ENCODE results near the gene MYT1.

The MYT1 gene

GRCh38 chr20:64196309-64196708, 32.1 kb downstream of the MYT1 start:
- DNase-seq: no peak

DNA sequence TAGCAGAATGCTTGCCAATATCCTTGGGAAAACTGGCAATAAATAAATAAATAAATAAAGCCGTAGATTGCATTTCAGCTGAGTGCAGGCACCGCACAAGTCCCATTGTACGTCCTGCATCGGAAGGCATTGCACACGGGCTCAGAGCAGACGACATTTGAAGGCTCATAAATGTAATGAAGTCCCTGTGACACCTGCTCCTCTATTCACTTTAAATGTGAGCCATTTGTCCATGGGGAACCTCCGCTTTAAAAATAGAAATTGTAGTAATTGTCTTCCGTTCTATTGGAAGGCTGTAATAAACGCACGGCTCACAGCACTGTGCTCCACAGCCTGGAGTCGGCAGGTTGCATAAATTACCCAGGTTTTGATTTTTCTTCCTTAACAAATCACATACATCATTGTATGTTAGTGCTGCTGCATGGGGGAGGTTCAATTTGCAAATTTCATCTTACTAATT, 32.6 kb downstream of the MYT1 start:
- DNase-seq: no peak

DNA sequence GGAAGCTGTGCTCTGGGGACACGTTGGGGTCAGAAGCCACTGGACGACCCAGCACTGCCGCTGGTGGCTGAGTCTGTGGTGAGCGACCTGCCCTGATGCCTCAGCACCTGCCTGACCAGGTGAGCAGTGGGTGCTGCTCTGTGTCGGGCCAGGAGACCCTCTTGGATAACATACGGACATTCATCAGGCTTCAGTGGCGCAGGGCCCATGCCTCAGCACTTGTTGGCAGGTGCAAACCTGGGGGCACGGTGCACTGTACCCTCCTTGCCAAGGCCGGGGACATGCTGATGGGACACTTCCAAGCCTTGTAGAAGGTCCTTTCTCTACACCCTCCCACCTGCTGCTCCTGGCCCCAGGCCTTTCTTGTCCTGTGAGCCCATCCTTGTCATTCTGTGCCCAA, 34.1 kb downstream of the MYT1 start:
- no peak for DNase-seq

DNA sequence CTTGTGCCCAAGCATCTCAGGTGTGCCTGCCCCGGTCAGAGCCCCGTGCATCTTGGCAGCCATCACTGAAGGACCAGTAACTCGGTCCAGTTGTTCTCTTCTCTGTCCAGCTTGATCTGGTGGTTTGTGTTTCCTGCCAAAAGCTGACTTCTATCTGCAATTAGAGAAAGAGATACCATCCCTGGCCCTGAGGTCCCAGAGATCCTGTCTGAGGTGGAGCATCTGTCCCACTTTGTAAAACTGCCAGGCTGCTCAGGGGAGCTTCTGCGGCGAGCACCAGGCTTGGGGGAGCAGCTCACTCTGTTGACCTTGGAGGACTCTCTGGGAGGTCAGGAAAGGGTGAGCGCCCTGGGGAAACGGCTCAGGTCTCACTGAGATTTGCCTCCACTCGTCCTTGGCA, 35.1 kb downstream of the MYT1 start:
- DNase-seq: no peak

- no peak for DNase-seq
Measured at GRCh38 chr20:64200740-64201139, 36.5 kb downstream of the MYT1 start.

GRCh38 chr20:64201653-64202052, 37.4 kb downstream of the MYT1 start:
- no peak for DNase-seq

- no peak for DNase-seq
Measured at GRCh38 chr20:64203037-64203777, 39.0 kb downstream of the MYT1 start.

- DNase-seq: peak in 1 of 2 donors; percentile 28
Measured at GRCh38 chr20:64205611-64206026, 41.4 kb downstream of the MYT1 start.

DNA sequence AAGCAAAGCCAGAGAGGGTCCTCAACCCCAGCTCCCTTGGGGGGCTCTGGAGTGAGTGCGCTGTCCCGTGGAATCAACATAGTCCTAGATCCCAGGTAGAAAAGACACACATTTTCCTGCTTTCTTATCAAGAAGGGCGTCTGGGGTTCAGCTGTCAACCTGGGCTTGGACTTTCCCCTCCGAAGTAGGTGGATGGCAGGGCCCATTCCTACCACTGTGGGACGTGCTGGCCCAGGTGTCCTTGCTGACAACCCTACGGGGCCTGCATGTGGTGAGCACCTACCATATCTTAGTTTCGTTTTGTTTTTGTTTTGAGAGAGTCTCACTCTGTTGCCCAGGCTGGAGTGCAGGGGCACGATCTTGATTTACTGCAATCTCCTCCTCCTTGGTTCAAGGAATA, 42.4 kb downstream of the MYT1 start:
- DNase-seq: no peak

GRCh38 chr20:64207641-64208590, 43.7 kb downstream of the MYT1 start:
- DNase-seq: no peak

DNA sequence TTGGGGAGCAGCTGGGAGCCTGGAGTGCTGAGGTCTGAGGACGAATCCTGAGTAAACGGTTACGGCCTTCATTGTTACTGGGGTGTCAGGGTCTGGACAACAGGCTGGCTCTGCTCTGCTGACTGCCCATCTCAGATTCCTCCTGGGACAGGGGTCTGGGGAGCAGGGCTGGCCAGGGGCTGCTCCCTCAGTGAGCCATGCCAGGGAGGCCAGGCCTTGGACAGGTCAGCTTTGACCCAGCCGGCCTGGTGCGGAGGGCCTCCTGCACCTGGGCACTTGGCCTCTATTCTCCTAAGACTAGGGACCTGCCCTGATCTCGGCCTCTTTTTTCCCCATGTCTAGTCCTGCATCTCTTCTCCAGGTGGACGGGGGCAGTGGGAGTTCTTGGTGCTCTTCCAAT, 44.9 kb downstream of the MYT1 start:
- DNase-seq: no peak

- no peak for DNase-seq
Measured at GRCh38 chr20:64210656-64211369, 46.6 kb downstream of the MYT1 start.

DNA sequence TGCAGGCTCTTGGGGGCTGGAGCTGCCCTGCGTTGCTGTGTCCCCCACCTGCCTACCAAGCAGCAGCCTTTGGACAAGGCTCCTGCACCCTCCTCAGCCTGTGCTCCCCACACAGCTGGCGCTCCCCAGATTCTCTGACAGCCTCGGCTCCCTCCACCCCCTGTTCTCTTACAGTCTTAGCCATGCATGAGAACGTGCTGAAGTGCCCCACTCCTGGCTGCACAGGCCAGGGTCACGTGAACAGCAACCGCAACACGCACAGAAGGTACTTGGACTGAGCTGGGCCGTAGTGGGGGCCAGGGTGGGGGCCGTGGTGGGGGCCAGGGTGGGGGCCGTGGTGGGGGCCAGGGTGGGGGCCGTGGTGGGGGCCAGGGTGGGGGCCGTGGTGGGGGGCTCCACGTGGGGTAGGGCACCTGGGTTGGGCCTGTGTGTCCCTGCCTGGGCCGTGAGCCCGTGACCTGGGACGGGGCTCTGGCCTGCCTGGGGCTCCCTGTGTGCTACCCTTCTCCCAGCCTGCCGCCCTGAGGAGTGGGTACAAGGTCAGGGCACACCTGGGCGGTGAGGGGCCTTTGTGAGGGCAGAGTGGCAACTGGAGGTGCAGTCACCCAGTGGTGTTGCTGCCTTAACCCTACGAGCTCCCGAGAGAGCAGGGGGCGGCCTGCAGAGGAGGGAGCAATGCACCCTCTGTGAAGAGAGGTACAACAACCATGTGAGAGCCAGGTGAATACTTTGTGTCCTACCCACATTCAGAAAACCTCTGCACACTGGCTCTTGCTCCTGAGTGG, 47.8 kb downstream of the MYT1 start:
- no peak for DNase-seq

DNA sequence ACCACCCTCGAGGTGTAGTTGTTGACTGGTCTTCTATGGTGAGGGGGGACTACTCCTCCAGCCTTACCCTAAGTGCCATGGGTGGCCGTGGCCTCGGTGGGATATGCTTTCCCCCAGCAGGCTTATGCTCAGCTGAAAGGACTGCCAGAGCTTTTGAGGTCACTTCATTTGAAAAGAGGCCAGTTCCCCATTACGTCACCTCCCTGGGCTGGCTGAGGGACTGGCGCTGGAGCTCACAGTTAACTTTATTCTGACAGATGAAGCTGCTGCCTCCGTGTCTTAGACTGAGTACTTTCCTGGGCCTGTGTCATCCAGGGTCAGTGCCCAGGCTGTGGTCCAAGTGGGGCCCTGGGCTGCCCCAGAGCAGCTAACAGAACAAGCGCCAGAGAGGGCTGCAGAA, 48.5 kb downstream of the MYT1 start:
- DNase-seq: no peak

DNA sequence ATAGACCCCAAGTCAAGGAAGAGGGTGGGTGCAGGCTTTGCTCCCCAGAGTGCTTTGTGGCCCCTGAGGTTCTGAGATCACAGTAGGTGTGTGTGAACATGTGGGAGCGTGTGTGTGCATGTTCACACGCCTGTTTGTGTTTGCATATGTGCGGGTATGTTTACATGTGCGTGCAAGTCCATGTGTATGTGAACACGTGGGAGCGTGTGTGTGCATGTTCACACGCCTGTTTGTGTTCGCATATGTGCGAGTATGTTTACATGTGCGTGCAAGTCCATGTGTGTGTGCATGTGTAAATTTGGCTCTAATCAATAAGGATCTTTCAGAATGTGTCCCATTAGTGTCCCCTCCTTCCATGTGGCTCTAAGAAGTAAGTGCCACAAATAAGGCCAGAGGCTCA, 49.9 kb downstream of the MYT1 start:
- no peak for DNase-seq

- no peak for DNase-seq
Measured at GRCh38 chr20:64214952-64215351, 50.7 kb downstream of the MYT1 start.

DNA sequence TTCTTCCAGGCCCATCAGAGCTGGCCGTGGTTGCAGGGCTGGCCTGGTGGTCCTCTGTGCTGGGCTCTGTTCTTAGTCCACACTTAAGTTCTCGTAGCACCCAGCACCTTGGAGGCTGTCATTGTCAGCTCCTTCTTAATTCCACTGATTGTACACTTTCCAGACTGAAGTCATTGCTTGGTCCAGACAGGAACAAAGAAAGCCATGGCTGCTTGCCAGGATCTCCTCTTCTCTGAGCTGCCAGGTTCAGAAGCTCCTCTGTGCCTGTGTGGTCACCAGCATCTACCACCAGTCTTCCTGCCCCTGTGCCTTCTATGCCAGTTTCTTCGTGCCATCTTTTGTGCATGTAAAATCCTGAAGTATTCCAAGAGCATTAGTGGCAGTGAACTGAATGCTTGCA, 51.8 kb downstream of the MYT1 start:
- no peak for DNase-seq

DNA sequence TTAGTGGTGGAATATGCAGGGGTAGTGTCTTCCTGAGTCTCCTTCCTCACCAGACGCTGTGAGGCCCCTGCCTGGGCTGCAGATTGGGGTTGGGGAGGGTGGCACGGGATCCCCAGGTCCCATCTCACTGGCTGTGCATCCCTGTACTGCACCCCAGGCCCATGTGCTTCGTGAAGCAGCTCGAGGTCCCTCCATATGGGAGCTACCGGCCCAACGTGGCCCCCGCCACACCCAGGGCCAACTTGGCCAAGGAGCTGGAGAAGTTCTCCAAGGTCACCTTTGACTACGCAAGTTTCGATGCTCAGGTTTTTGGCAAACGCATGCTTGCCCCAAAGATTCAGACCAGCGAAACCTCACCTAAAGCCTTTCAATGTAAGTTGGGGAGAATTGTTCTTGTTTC, 52.7 kb downstream of the MYT1 start:
- no peak for DNase-seq

GRCh38 chr20:64217539-64218221, 53.4 kb downstream of the MYT1 start:
- DNase-seq: no peak

- DNase-seq: no peak
Measured at GRCh38 chr20:64219202-64219601, 55.0 kb downstream of the MYT1 start.

DNA sequence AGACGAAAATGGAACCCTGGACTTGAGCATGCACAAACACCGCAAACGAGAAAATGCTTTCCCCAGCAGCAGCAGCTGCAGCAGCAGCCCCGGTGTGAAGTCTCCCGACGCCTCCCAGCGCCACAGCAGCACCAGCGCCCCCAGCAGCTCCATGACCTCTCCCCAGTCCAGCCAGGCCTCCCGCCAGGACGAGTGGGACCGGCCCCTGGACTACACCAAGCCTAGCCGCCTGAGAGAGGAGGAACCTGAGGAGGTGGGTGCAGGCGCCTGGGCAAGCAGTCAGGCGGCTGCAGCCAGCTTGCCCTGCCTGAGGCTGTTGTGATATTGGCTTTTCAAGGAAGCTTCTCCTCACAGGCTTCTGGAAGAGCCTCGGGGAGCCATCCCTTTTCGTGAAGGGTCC, 55.5 kb downstream of the MYT1 start:
- no peak for DNase-seq

GRCh38 chr20:64220420-64220819, 56.2 kb downstream of the MYT1 start:
- DNase-seq: no peak

Data from hippocampal formation (tissue), 2 donors.